Lower leg skin (tissue), 4 donors: ENCODE data around the gene KRT7. TPM values are rescaled to one million over a fixed set of nuclear protein-coding genes. Genes with fewer than 3 reads are reported as not detected.

Experiments
- DNase-seq, 2 donors: peaks; one replicate each; pipeline ENCODE4 v3.0.0-alpha.2; 2019; ENCODE audit warnings: low spot score in 2 of 2
- H3K4me3 ChIP-seq: fragments of 200-600 bp; sonication (generic); 2 replicates; pipeline ENCODE4 v1.5.1; 2017; ENCODE audit warnings: mild to moderate bottlenecking, low read depth; ENCODE audit not compliant: poor library complexity, severe bottlenecking
- POLR2A ChIP-seq, 2 donors: fragments of 450-650 bp; IDR thresholded peaks; one replicate each; pipeline ENCODE4 v1.6.1; 2016 to 2017; ENCODE audit warnings: antibody characterized with exemption in 2 of 2, mild to moderate bottlenecking in 1 of 2, moderate library complexity in 1 of 2
- WGBS, 2 donors: methylation state at CpG; one replicate each; pipeline ENCODE4 v1.1.5; 2018; 5-methylcytosine and 5-hydroxymethylcytosine counted together
- intact Hi-C: fragments of 100-400 bp; cut with DNase I; formaldehyde crosslinking; loops from one replicate; pipeline ENCODE4 v1.15.0; 2023; ENCODE audit warnings: low total_unique reads
- total RNA-seq, 4 donors: library from RNA; depleted of rRNA; stranded (reverse); fragments of >200 nt; gene quantifications; one replicate each; pipeline ENCODE4 v1.1.0, GENCODE V29; 2016
- TF ChIP-seq, protein P1 (sequence below), 3 donors: fragments of 450-650 bp; IDR thresholded peaks; one replicate each; pipeline ENCODE4 v1.5.1; 2016; ENCODE audit warnings: antibody characterized with exemption in 3 of 3, mild to moderate bottlenecking in 3 of 3, moderate library complexity in 2 of 3

Gene KRT7
- 100 to 1,000 TPM in 2 of 4 donors, 10 to 100 TPM in 2; 28.2 to 206 (median 125) TPM for total RNA-seq

DNA sequence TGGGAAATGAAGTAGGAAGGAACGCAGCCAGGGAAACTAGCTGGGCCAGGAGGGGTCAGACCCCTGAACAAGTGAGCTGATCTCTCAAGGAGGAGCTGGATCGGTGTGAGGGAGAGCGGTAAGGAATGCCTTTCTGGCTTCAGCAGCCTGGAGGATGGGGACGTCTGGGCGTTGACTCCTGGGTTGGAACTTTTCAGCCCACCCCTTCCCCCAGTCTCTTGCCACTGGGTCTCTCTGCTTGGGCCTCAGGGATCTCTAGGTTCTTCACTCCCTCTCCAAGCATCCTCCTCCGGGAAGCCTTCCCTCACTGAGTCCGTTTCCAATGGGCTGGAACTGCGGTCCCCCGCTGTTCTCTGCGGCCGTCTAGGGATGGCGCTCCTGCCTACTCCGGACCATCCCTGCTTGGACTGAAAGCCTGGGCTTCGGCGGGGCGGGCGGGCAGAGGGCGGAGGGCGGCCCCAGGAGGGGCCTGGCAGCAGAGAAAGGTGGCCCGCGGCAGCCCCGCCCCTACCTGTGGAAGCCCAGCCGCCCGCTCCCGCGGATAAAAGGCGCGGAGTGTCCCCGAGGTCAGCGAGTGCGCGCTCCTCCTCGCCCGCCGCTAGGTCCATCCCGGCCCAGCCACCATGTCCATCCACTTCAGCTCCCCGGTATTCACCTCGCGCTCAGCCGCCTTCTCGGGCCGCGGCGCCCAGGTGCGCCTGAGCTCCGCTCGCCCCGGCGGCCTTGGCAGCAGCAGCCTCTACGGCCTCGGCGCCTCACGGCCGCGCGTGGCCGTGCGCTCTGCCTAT, at the start of gene KRT7:
Gene KRT7, plus strand, starts transcription at position 570 of the 788 bp plus-strand sequence. Its CDS starts 54 bp downstream, at position 624.
- 9% methylated on average over 43 to 47 of the region's 58 CpGs for WGBS, 2 donors
- intact Hi-C loops: no loop called here
- TF ChIP-seq POLR2A (IDR thresholded peaks at IDR 0.05): no peak
- TF ChIP-seq, protein P1, sequence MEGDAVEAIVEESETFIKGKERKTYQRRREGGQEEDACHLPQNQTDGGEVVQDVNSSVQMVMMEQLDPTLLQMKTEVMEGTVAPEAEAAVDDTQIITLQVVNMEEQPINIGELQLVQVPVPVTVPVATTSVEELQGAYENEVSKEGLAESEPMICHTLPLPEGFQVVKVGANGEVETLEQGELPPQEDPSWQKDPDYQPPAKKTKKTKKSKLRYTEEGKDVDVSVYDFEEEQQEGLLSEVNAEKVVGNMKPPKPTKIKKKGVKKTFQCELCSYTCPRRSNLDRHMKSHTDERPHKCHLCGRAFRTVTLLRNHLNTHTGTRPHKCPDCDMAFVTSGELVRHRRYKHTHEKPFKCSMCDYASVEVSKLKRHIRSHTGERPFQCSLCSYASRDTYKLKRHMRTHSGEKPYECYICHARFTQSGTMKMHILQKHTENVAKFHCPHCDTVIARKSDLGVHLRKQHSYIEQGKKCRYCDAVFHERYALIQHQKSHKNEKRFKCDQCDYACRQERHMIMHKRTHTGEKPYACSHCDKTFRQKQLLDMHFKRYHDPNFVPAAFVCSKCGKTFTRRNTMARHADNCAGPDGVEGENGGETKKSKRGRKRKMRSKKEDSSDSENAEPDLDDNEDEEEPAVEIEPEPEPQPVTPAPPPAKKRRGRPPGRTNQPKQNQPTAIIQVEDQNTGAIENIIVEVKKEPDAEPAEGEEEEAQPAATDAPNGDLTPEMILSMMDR (IDR thresholded peaks at IDR 0.05): no peak
- peak in 1 of 2 donors; percentile 84 for DNase-seq
- H3K4me3 ChIP-seq: no peak within 1 kb of the TSS

DNA sequence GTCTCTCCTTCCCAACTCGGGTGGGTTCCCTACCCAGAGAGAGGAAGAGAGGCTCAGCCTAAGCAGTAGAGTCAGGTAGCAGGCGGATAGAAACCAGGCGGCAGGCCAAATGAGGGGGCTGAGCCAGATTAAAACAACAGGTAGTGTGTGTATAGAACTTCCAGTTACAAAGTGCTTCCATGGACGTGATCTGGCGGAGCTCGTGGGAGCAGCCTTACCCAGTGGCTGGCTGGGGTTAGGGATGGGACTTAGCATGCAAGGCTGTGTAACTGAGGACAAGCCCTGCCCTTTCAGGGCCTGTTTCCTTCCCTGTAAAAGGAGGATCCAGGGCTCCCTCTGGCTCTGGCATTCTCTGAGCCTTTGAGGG, 49.5 kb upstream of the KRT7 start:
- TF ChIP-seq POLR2A (IDR thresholded peaks at IDR 0.05): no peak
- TF ChIP-seq, protein P1 (IDR thresholded peaks at IDR 0.05): no peak
- intact Hi-C loops: no loop called here
- DNase-seq: no peak
- 29 to 57% methylated on average over 6 of the region's 6 CpGs for WGBS, 2 donors
- no peak overlapping the region for H3K4me3 ChIP-seq

DNA sequence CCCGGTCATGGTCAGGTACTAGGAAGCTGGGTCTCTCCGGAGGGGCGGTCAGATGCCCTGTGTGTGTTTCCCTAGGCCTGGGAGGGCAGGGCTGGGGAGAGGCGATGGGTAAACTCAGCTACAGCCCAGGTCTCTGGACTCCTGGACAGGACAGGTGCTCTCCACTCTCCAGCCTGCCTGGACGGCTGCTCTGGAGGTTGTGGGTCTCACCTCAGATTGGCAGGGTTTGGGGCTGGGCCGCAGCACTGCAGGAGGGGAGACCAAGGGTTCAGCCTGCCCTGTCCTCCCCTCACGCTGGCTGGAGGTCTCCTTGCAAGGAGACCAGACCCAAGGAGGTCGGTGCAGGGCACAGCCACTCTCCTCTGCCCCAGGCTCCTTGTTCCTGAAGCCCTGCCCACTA, 49.1 kb upstream of the KRT7 start:
- intact Hi-C loops: no loop called here
- no peak overlapping the region for H3K4me3 ChIP-seq
- TF ChIP-seq, protein P1 (IDR thresholded peaks at IDR 0.05): no peak
- DNase-seq: no peak
- 70 to 71% methylated on average over 6 to 8 of the region's 8 CpGs for WGBS, 2 donors

DNA sequence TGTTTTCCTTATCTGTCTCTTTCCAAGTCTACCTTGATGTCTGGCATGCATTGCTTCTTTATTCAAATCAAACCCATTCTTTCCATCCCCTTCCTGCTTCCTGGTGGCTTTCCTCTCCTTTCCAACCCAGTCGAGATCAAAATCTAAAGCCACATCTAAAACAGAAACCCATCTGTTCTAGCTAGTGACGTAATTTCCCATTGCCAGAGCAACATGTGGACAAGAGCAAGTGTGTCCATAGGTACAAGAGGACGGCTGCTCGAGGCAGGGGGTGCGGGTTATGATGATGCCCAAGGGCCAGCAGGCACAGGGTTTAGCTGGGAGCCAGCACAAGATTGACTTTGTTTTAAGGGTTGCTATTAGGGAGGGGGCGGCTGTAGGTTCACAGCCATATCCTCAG, 48.2 kb upstream of the KRT7 start:
- TF ChIP-seq, protein P1 (IDR thresholded peaks at IDR 0.05): no peak
- no peak for TF ChIP-seq POLR2A (IDR thresholded peaks at IDR 0.05)
- 67 to 73% methylated on average over 6 of the region's 6 CpGs for WGBS, 2 donors
- intact Hi-C loops: no loop called here
- no peak for DNase-seq
- H3K4me3 ChIP-seq: no peak overlapping the region

DNA sequence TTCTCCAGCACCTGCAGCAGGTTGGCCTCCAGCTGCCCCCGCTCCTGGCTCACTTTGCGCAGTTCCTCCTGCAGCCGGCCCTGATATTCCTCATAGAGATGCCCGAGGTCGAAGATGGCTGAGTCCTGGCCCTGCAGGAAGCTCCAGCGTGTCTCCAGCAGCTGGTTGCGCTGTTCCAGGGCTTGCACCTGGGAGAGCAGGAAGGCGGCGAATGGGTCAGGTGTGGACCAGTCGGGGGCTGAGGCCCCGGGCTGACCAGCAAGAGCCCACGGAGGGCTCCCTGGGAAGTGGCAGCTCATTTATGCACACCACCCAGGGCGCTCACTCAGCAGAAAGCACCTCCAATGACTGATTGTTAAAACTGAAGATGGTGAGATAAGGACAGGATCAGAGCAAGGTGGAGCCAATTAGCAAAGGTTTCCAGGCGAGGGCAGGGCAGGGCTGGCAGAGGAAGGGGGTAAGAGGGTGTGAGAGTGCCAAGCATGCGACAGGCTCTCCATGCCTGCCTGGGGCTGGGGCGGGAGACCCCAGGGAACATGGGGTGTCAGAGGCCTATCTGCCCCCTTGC, 47.6 kb upstream of the KRT7 start:
- intact Hi-C loops: no loop called here
- DNase-seq: no peak
- 69% methylated on average over 16 of the region's 16 CpGs for WGBS, 2 donors
- H3K4me3 ChIP-seq: no peak overlapping the region
- TF ChIP-seq POLR2A (IDR thresholded peaks at IDR 0.05): no peak
- TF ChIP-seq, protein P1 (IDR thresholded peaks at IDR 0.05): no peak
